B cell (primary cell): ENCODE measurements around the gene SPATA25. TPM values are rescaled to one million over a fixed set of nuclear protein-coding genes. Genes with fewer than 3 reads are reported as not detected.

Experiments
- ATAC-seq: fragments of 200-7000 bp; cut with Tn5 transposase; one replicate; pipeline ENCODE4 v1.10.0; 2021; ENCODE audit warnings: low read depth, mild to moderate bottlenecking, moderate number of reproducible peaks, moderate library complexity
- CTCF ChIA-PET: fragments of 350-600 bp; sonication (Branson Sonifier 250); formaldehyde crosslinking; loops from one replicate; lab custom pipeline; 2021; ENCODE audit warnings: antibody characterized with exemption, inconsistent platforms; lab: Charles Lee
- POLR2A ChIA-PET: fragments of 350-600 bp; sonication (Branson Sonifier 250); formaldehyde crosslinking; loops from one replicate; lab custom pipeline; 2021; ENCODE audit warnings: antibody characterized with exemption; lab: Charles Lee
- DNase-seq: peaks from one replicate; pipeline ENCODE4 v3.0.0; 2013
- H2AFZ ChIP-seq: 2 replicates; pipeline ENCODE4 v1.6.1; 2012; ENCODE audit warnings: mild to moderate bottlenecking, low read depth, low read length; ENCODE audit not compliant: insufficient read depth, poor library complexity, severe bottlenecking
- H3K27ac ChIP-seq, 2 donors: 1 replicate in 1 of 2; 2 replicates in 1 of 2; pipeline ENCODE4 v1.5.1; 2012 to 2013; ENCODE audit warnings: low read length in 2 of 2, mild to moderate bottlenecking in 2 of 2, moderate library complexity in 1 of 2
- H3K27me3 ChIP-seq, 4 experiments: fragments of 200-600 bp in 1 of 4; sonication (generic) in 1 of 4; replicated peaks in 1 of 4; 1 replicate in 2 of 4; 2 replicates in 2 of 4; pipeline versions ENCODE4 v1.6.1 to v1.7.0; 2013 to 2016; ENCODE audit warnings: low read length in 3 of 4, mild to moderate bottlenecking in 2 of 4, mixed read lengths in 1 of 4, moderate library complexity in 1 of 4; ENCODE audit not compliant: insufficient read depth in 4 of 4, control insufficient read depth in 3 of 4; ENCODE audit errors: control extremely low read depth in 1 of 4
- H3K36me3 ChIP-seq, 2 experiments: replicated peaks in 1 of 2; 1 replicate in 1 of 2; 2 replicates in 1 of 2; pipeline versions ENCODE4 v1.6.1 to v1.7.1; 2013; ENCODE audit warnings: low read length in 1 of 2; ENCODE audit not compliant: insufficient read depth in 2 of 2, control insufficient read depth in 1 of 2; ENCODE audit errors: control extremely low read depth in 1 of 2, extremely low read depth in 1 of 2
- H3K4me1 ChIP-seq, 2 donors: fragments of 200-600 bp in 1 of 2; sonication (generic) in 1 of 2; 1 replicate in 1 of 2; 2 replicates in 1 of 2; pipeline versions ENCODE4 v1.5.1 to v1.6.1; 2013 to 2017; ENCODE audit warnings: low read length in 2 of 2; ENCODE audit not compliant: control insufficient read depth in 2 of 2, insufficient read depth in 2 of 2
- H3K4me2 ChIP-seq: replicated peaks from 2 replicates; pipeline ENCODE3; 2012; ENCODE audit warnings: mild to moderate bottlenecking, low read depth, low read length; ENCODE audit not compliant: poor library complexity, severe bottlenecking
- H3K4me3 ChIP-seq, 5 experiments: fragments of 200-600 bp in 1 of 5; sonication (generic) in 1 of 5; 1 replicate in 3 of 5; 2 replicates in 2 of 5; pipeline versions ENCODE4 v1.5.1 to v1.7.0; 2011 to 2016; ENCODE audit warnings: low read length in 4 of 5, mild to moderate bottlenecking in 4 of 5, low read depth in 2 of 5, control low read depth in 1 of 5, moderate library complexity in 1 of 5; ENCODE audit not compliant: insufficient read depth in 1 of 5; ENCODE audit errors: control extremely low read depth in 1 of 5, extremely low read depth in 1 of 5
- H3K79me2 ChIP-seq: fragments of 200-600 bp; sonication (generic); one replicate; pipeline ENCODE4 v1.6.0; 2016; ENCODE audit warnings: low read length; ENCODE audit not compliant: control insufficient read depth, insufficient read depth
- H3K9ac ChIP-seq: fragments of 200-600 bp; sonication (generic); 2 replicates; pipeline ENCODE4 v1.6.1; 2017; ENCODE audit warnings: mild to moderate bottlenecking, low read length, moderate library complexity
- H3K9me3 ChIP-seq, 3 donors: one replicate each; pipeline versions ENCODE4 v1.6.1 to v1.7.1; 2013; ENCODE audit warnings: low read length in 2 of 3; ENCODE audit not compliant: control insufficient read depth in 2 of 3, insufficient read depth in 1 of 3; ENCODE audit errors: control extremely low read depth in 1 of 3
- H4K20me1 ChIP-seq: 2 replicates; pipeline ENCODE4 v1.6.0; 2012; ENCODE audit warnings: mild to moderate bottlenecking, low read length; ENCODE audit not compliant: insufficient read depth, control insufficient read depth, poor library complexity, severe bottlenecking
- H3K27ac Mint-ChIP-seq: one replicate; pipeline ENCODE4 v1.8.0; 2021; ENCODE audit warnings: mixed read lengths
- H3K27me3 Mint-ChIP-seq: one replicate; pipeline ENCODE4 v1.8.0; 2021; ENCODE audit warnings: mixed read lengths
- H3K4me1 Mint-ChIP-seq: one replicate; pipeline ENCODE4 v1.8.0; 2021; ENCODE audit warnings: mixed read lengths
- H3K4me3 Mint-ChIP-seq: one replicate; pipeline ENCODE4 v1.8.0; 2021; ENCODE audit warnings: mixed read lengths
- H3K9me3 Mint-ChIP-seq: one replicate; pipeline ENCODE4 v1.8.0; 2022; ENCODE audit warnings: mixed read lengths; ENCODE audit not compliant: insufficient read depth
- EZH2 ChIP-seq: IDR thresholded peaks from 2 replicates; pipeline ENCODE4 v1.6.1; 2012; ENCODE audit warnings: borderline replicate concordance, low read depth, mild to moderate bottlenecking, moderate library complexity, low read length; ENCODE audit not compliant: insufficient read depth, poor library complexity, severe bottlenecking
- WGBS: methylation state at CpG from one replicate; pipeline ENCODE4 v1.1.5; 2013; ENCODE audit warnings: missing lambda C conversion rate; ENCODE audit not compliant: insufficient coverage; 5-methylcytosine and 5-hydroxymethylcytosine counted together
- intact Hi-C: fragments of 100-400 bp; cut with micrococcal nuclease; formaldehyde crosslinking; loops from one replicate; pipeline ENCODE4 v1.10.0; 2022
- polyA plus RNA-seq: library from polyadenylated mRNA; depleted of rRNA; stranded (reverse); fragments of >200 nt; gene quantifications from 2 replicates; pipeline ENCODE4 v1.2.3, GENCODE V29; 2012
- total RNA-seq, 2 donors: library from RNA; stranded (reverse); fragments of 120-200 nt in 1 of 2; gene quantifications; 1 replicate in 1 of 2; 2 replicates in 1 of 2; pipeline versions ENCODE4 v1.2.3 to v1.2.4, GENCODE V29; 2013 to 2022
- TF ChIP-seq, protein P1 (sequence below): fragments of 200-600 bp; IDR thresholded peaks from one replicate; pipeline ENCODE4 v1.8.0; 2022; ENCODE audit warnings: antibody characterized with exemption, mild to moderate bottlenecking

Gene SPATA25
- total and polyA plus RNA-seq, 2 donors (not counting 1 experiment from before 2014, with no cell fraction given) = 2.5 to 2.9 TPM

DNA sequence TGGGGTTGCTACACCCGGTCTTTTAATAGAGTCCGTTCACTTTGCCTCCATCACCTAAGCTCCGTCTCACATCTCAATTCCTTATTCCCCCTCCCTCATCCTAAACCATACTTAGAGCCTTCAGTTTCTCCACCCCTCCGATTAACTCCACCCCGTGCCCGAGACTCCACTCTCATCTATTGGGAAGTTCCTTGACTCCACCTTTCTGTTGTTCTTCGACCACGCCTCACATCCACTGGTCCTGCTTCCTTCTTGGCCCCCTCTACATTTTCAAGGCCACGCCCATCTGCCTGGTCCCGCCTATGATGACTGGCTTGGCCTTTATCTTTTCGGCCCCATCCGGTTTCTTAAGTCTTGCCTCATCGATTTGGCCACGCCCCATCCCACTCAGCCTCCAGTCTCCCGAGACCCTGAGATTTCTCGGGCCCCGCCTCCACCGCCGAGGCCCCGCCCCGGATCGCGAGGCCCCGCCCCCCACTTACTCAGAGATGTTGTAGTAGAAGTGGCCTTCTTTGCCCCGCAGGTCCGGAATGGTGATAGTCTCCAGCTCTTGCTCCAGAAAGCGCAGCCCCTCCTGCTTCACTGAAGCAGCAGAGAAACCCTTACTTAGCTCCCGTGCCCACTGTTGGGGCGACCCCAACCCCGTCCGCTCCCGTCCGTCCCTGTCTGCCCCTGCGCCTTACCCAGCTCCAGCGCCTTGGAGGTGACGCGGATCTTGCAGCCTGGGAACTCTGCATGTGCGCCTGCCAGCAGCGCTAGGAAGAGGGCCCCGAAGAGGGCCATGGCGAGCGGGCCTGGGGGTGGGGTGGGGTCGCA is 23.5 kb upstream of the SPATA25 start:
- no peak overlapping the region for H3K27ac ChIP-seq
- H3K36me3 ChIP-seq = no peaks in the 10 kb centered on the region
- CTCF ChIA-PET = interaction anchor here (0.7 kb wide), 1 partner anchor 112 kb away, joined by 4 read pairs; no protein-coding TSS in a partner anchor

More for the DNA sequence above, 23.5 kb upstream of the SPATA25 start:
- ATAC-seq (peak; percentile 93), DNase-seq (peak; percentile 95)
- H3K9me3 ChIP-seq = peaks cover 0 to 11% (median 0%) of the 10 kb centered on the region in 3 donors
- POLR2A ChIA-PET = interaction anchor here (0.5 to 3.8 kb wide), 10 partner anchors 12 to 240 kb away, joined by 3 to 21 read pairs (median 4); partner anchors contain the start of genes CTSA, NEURL2, PCIF1 and ZNF335
- TF ChIP-seq EZH2 = no peak
- TF ChIP-seq, protein P1, sequence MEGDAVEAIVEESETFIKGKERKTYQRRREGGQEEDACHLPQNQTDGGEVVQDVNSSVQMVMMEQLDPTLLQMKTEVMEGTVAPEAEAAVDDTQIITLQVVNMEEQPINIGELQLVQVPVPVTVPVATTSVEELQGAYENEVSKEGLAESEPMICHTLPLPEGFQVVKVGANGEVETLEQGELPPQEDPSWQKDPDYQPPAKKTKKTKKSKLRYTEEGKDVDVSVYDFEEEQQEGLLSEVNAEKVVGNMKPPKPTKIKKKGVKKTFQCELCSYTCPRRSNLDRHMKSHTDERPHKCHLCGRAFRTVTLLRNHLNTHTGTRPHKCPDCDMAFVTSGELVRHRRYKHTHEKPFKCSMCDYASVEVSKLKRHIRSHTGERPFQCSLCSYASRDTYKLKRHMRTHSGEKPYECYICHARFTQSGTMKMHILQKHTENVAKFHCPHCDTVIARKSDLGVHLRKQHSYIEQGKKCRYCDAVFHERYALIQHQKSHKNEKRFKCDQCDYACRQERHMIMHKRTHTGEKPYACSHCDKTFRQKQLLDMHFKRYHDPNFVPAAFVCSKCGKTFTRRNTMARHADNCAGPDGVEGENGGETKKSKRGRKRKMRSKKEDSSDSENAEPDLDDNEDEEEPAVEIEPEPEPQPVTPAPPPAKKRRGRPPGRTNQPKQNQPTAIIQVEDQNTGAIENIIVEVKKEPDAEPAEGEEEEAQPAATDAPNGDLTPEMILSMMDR = no peak
- 2% methylated on average over 41 of the region's 43 CpGs for WGBS
- H3K27me3 ChIP-seq = peaks cover 0 to 19% (median 9%) of the 10 kb centered on the region in 4 experiments
- peak overlapping the region; percentile 94 for H3K4me3 Mint-ChIP-seq
- H4K20me1 ChIP-seq = no peaks in the 10 kb centered on the region
- H3K27me3 Mint-ChIP-seq = peaks cover 7% of the 10 kb centered on the region
- H3K4me1 ChIP-seq = peaks cover 14 to 22% of the 10 kb centered on the region in 2 donors
- H3K9me3 Mint-ChIP-seq = no peaks in the 10 kb centered on the region
- H3K4me1 Mint-ChIP-seq = peaks cover 20% of the 10 kb centered on the region
- H3K27ac Mint-ChIP-seq = peak overlapping the region; percentile 28
- intact Hi-C loops = loop anchor here (1.0 kb wide), 5 partner anchors 20 to 61 kb away; partner anchors contain the start of genes ACOT8, CTSA, NEURL2 and PCIF1
- peak overlapping the region in 4 of 5 experiments; percentile 37 to 65 (median 60) for H3K4me3 ChIP-seq
- peak overlapping the region; percentile 69 for H3K9ac ChIP-seq
- H2AFZ ChIP-seq = peak overlapping the region; percentile 89
- no peaks in the 10 kb centered on the region for H3K79me2 ChIP-seq
- H3K4me2 ChIP-seq = peak overlapping the region; percentile 92
